Endothelial cell of umbilical vein (primary cell): Measurements from ENCODE around the gene SGMS2. TPM values are rescaled to one million over a fixed set of nuclear protein-coding genes. Genes with fewer than 3 reads are reported as not detected.

Experiments
- BruUV-seq: library from RNA; stranded (reverse); fragments of 400-500 nt; replicated peaks from 2 replicates; lab custom pipeline; 2021; lab: Mats Ljungman, UMichigan
- CTCF ChIA-PET: fragments of 300-600, 350-600 bp; sonication (Branson Sonifier 250); formaldehyde crosslinking; loops from one replicate; lab custom pipeline; 2021; ENCODE audit warnings: antibody characterized with exemption, inconsistent platforms; lab: Charles Lee
- POLR2A ChIA-PET: fragments of 300-600, 350-600 bp; sonication (Branson Sonifier 250); formaldehyde crosslinking; loops from one replicate; lab custom pipeline; 2021; ENCODE audit warnings: antibody characterized with exemption, inconsistent platforms; lab: Charles Lee
- DNase-seq: peaks from one replicate; pipeline ENCODE4 v3.0.0-alpha.2; 2011; ENCODE audit warnings: low read depth, low spot score
- FAIRE-seq: peaks from 2 replicates; lab custom pipeline; 2011; peaks lifted over from hg19 to GRCh38; lab: Jason Lieb, UNC
- H2AFZ ChIP-seq: 2 replicates; pipeline ENCODE4 v1.6.0; 2012; ENCODE audit warnings: low read depth, low read length, control low read depth, inconsistent platforms
- H3K27ac ChIP-seq: 2 replicates; pipeline ENCODE4 v1.5.1; 2011; ENCODE audit warnings: low read depth, mild to moderate bottlenecking, control low read depth, low read length, moderate library complexity; ENCODE audit not compliant: insufficient read depth
- H3K27me3 ChIP-seq, 2 experiments: 2 replicates each; pipeline versions ENCODE4 v1.6.0 to v1.6.1; 2011; ENCODE audit warnings: low read length in 2 of 2, mixed read lengths in 1 of 2; ENCODE audit not compliant: control insufficient read depth in 2 of 2, insufficient read depth in 2 of 2
- H3K36me3 ChIP-seq, 2 experiments: 2 replicates in 1 of 2; 3 replicates in 1 of 2; pipeline ENCODE4 v1.5.1; 2011; ENCODE audit warnings: low read length in 2 of 2, mild to moderate bottlenecking in 1 of 2, moderate library complexity in 1 of 2; ENCODE audit not compliant: control insufficient read depth in 2 of 2, insufficient read depth in 2 of 2; ENCODE audit errors: extremely low read depth in 1 of 2
- H3K4me1 ChIP-seq: 3 replicates; pipeline ENCODE4 v1.5.1; 2011; ENCODE audit warnings: mild to moderate bottlenecking, low read length; ENCODE audit not compliant: control insufficient read depth, insufficient read depth; ENCODE audit errors: extremely low read depth
- H3K4me2 ChIP-seq: 2 replicates; pipeline ENCODE4 v1.6.1; 2011; ENCODE audit warnings: low read length, control low read depth, mixed read lengths; ENCODE audit not compliant: insufficient read depth
- H3K4me3 ChIP-seq, 3 experiments: fragments of 200-600 bp in 1 of 3; sonication (generic), shearing (Covaris generic) in 1 of 3; replicated peaks in 1 of 3; 2 replicates each; pipeline ENCODE4 v1.5.1; 2011 to 2016; ENCODE audit warnings: control low read depth in 3 of 3, low read length in 3 of 3, mild to moderate bottlenecking in 2 of 3, inconsistent platforms in 1 of 3, low read depth in 1 of 3, moderate library complexity in 1 of 3; ENCODE audit not compliant: insufficient read depth in 1 of 3
- H3K79me2 ChIP-seq: 2 replicates; pipeline ENCODE4 v1.6.0; 2012; ENCODE audit warnings: low read length, inconsistent platforms; ENCODE audit not compliant: control insufficient read depth, insufficient read depth
- H3K9ac ChIP-seq: replicated peaks from 2 replicates; pipeline ENCODE3; 2011; ENCODE audit warnings: low read length, control low read depth; ENCODE audit not compliant: insufficient read depth; ENCODE audit errors: extremely low read depth
- H3K9me1 ChIP-seq: replicated peaks from 3 replicates; pipeline ENCODE4 v1.6.0; 2011; ENCODE audit warnings: mild to moderate bottlenecking, low read length; ENCODE audit not compliant: control insufficient read depth, insufficient read depth; ENCODE audit errors: extremely low read depth
- H3K9me3 ChIP-seq: replicated peaks from 2 replicates; pipeline ENCODE4 v1.5.1; 2012; ENCODE audit warnings: low read length, inconsistent platforms; ENCODE audit not compliant: control insufficient read depth, insufficient read depth
- H4K20me1 ChIP-seq: replicated peaks from 2 replicates; pipeline ENCODE3; 2011; ENCODE audit warnings: mild to moderate bottlenecking, low read length; ENCODE audit not compliant: control insufficient read depth, insufficient read depth; ENCODE audit errors: extremely low read depth
- FOS ChIP-seq: IDR thresholded peaks from 2 replicates; pipeline ENCODE4 v1.6.1; 2011; ENCODE audit warnings: mild to moderate bottlenecking, low read length, moderate library complexity, borderline replicate concordance; ENCODE audit not compliant: insufficient read depth
- GATA2 ChIP-seq: IDR thresholded peaks from 2 replicates; pipeline ENCODE4 v1.7.0; 2011; ENCODE audit warnings: low read depth, mild to moderate bottlenecking, moderate library complexity, mixed read lengths, low read length; ENCODE audit not compliant: insufficient read length, insufficient read depth
- JUN ChIP-seq: IDR thresholded peaks from 2 replicates; pipeline ENCODE4 v1.6.1; 2011; ENCODE audit warnings: borderline replicate concordance, low read depth; ENCODE audit not compliant: insufficient read length, insufficient read depth
- MAX ChIP-seq: IDR thresholded peaks from 2 replicates; pipeline ENCODE4 v1.6.1; 2011; ENCODE audit not compliant: insufficient read depth, insufficient read length
- MYC ChIP-seq: IDR thresholded peaks from one replicate; pipeline ENCODE4 v1.6.1; 2011; ENCODE audit warnings: mild to moderate bottlenecking, low read depth, low read length
- POLR2AphosphoS5 ChIP-seq: IDR thresholded peaks from 2 replicates; pipeline ENCODE4 v1.6.1; 2012; ENCODE audit warnings: low read depth, mild to moderate bottlenecking, control low read depth, low read length, moderate library complexity; ENCODE audit not compliant: insufficient read depth
- dilution Hi-C: fragments of 300-500 bp; cut with MboI; formaldehyde crosslinking; loops from one replicate; pipeline ENCODE4 v1.15.0; 2019; ENCODE audit warnings: low sequenced_read_pairs; ENCODE audit not compliant: extremely low pct_ligation_motif_present
- intact Hi-C: fragments of 100-400 bp; cut with micrococcal nuclease; formaldehyde crosslinking; loops from one replicate; pipeline ENCODE4 v1.10.0; 2022
- polyA plus RNA-seq, 4 experiments: library from polyadenylated mRNA; depleted of rRNA in 3 of 4; stranded (reverse) in 3 of 4; unstranded in 1 of 4; fragments of >200 nt; gene quantifications; 2 replicates each; pipeline versions ENCODE4 v1.2.1 to v1.2.3, GENCODE V29; 2011 to 2012; ENCODE audit warnings: missing spikeins in 1 of 4
- total RNA-seq: library from RNA; stranded (reverse); gene quantifications from 2 replicates; pipeline ENCODE4 v1.2.3, GENCODE V29; 2021

The SGMS2 gene
- total and polyA plus RNA-seq, 2 donors (not counting 3 experiments of a cell fraction or from before 2014, with no cell fraction given): 33.0 to 33.2 TPM

GRCh38 chr4:107906458-107907100, 81.8 kb downstream of the SGMS2 start:
- Histone ChIP-seq H3K9ac (no peak overlapping the region), H3K79me2 (no peaks in the 10 kb centered on the region), H3K4me3 (no peak overlapping the region), H4K20me1 (no peaks in the 10 kb centered on the region), H3K4me1 (no peaks in the 10 kb centered on the region), H3K4me2 (no peak overlapping the region), H3K9me3 (no peaks in the 10 kb centered on the region), H3K36me3 (no peaks in the 10 kb centered on the region), H2AFZ (no peak overlapping the region), H3K27ac (no peak overlapping the region), H3K9me1 (no peaks in the 10 kb centered on the region), H3K27me3 (no peaks in the 10 kb centered on the region)
- ChIA-PET CTCF (no interaction called here), POLR2A (no interaction called here)
- BruUV-seq: no TSS peak
- dilution Hi-C loops (no loop called here), intact Hi-C loops (no loop called here)
- no peak for FAIRE-seq
- no peak for DNase-seq
- no peak for TF ChIP-seq POLR2AphosphoS5
- TF ChIP-seq FOS: no peak
- TF ChIP-seq MAX: no peak
- TF ChIP-seq GATA2: no peak

- Histone ChIP-seq H4K20me1 (no peaks in the 10 kb centered on the region), H3K9me1 (no peaks in the 10 kb centered on the region), H3K9ac (no peak overlapping the region), H3K27me3 (no peaks in the 10 kb centered on the region), H2AFZ (no peak overlapping the region), H3K27ac (no peak overlapping the region), H3K9me3 (no peaks in the 10 kb centered on the region), H3K4me3 (no peak overlapping the region), H3K4me2 (no peak overlapping the region), H3K36me3 (no peaks in the 10 kb centered on the region), H3K4me1 (no peaks in the 10 kb centered on the region), H3K79me2 (no peaks in the 10 kb centered on the region)
- intact Hi-C loops (no loop called here), dilution Hi-C loops (no loop called here)
- no TSS peak for BruUV-seq
- TF ChIP-seq JUN: no peak
- no peak for TF ChIP-seq MYC
- no peak for TF ChIP-seq MAX
- POLR2A ChIA-PET: no interaction called here
- DNase-seq: no peak
- no peak for FAIRE-seq
- CTCF ChIA-PET: interaction anchor here (0.8 to 2.1 kb wide), 2 partner anchors 145 to 150 kb away, joined by 5 read pairs; no protein-coding TSS in a partner anchor
Measured at GRCh38 chr4:107908377-107908776, 83.6 kb downstream of the SGMS2 start.
